KG1 (cell line): Measurements from ENCODE around the gene UBR3.
"Not testable (repeated sequence)": the region's sequence is repeated elsewhere in the genome, so short reads cannot be mapped to it uniquely, and the experiment has no call there.

ENCODE experiments used
- DNase-seq: peaks from one replicate; lab custom pipeline; 2025; lab: John Stamatoyannopoulos, UW

UBR3 gene

GRCh38 chr2:169871369-169871768 is 44.1 kb downstream of the UBR3 start:
- not testable (repeated sequence) for DNase-seq

- DNase-seq, result no peak
These were observed 44.7 kb downstream of the UBR3 start for GRCh38 chr2:169871994-169872393.

- DNase-seq, result no peak
These were observed 50.1 kb downstream of the UBR3 start for GRCh38 chr2:169877398-169877797.

GRCh38 chr2:169887120-169887519 is 59.9 kb downstream of the UBR3 start:
- DNase-seq, result no peak

- DNase-seq, result no peak
These were observed 64.5 kb downstream of the UBR3 start for GRCh38 chr2:169891593-169892298.

- DNase-seq, result no peak
These were observed 65.7 kb downstream of the UBR3 start for GRCh38 chr2:169892951-169893350.

GRCh38 chr2:169895294-169895985 is 68.2 kb downstream of the UBR3 start:
- DNase-seq, result no peak

- DNase-seq, result no peak
These were observed 70.6 kb downstream of the UBR3 start for GRCh38 chr2:169897834-169898233.

GRCh38 chr2:169900103-169900502 is 72.8 kb downstream of the UBR3 start:
- not testable (repeated sequence) for DNase-seq

GRCh38 chr2:169900686-169901085 is 73.4 kb downstream of the UBR3 start:
- DNase-seq, result no peak

GRCh38 chr2:169906731-169907130 is 79.5 kb downstream of the UBR3 start:
- no peak for DNase-seq

- no peak for DNase-seq
These were observed 82.1 kb downstream of the UBR3 start for GRCh38 chr2:169909376-169909775.

GRCh38 chr2:169910109-169910799 is 83.0 kb downstream of the UBR3 start:
- no peak for DNase-seq

- DNase-seq, result no peak
These were observed 83.9 kb downstream of the UBR3 start for GRCh38 chr2:169911119-169911518.

GRCh38 chr2:169916623-169917022 is 89.4 kb downstream of the UBR3 start:
- no peak for DNase-seq

- DNase-seq, result no peak
These were observed 96.7 kb downstream of the UBR3 start for GRCh38 chr2:169923977-169924376.

- DNase-seq, result no peak
These were observed 98.7 kb downstream of the UBR3 start for GRCh38 chr2:169925968-169926367.

GRCh38 chr2:169928463-169928864 is 101.2 kb downstream of the UBR3 start:
- DNase-seq, result no peak

- DNase-seq, result no peak
These were observed 106.0 kb downstream of the UBR3 start for GRCh38 chr2:169933124-169933711.

- not testable (repeated sequence) for DNase-seq
These were observed 109.4 kb downstream of the UBR3 start for GRCh38 chr2:169936652-169937051.

- no peak for DNase-seq
These were observed 118.3 kb downstream of the UBR3 start for GRCh38 chr2:169945515-169945914.

- DNase-seq, result no peak
These were observed 118.8 kb downstream of the UBR3 start for GRCh38 chr2:169946092-169946491.

- DNase-seq, result no peak
These were observed 119.3 kb downstream of the UBR3 start for GRCh38 chr2:169946546-169946945.
